SU-DHL-6 (cell line): ENCODE data around the gene KCNIP4.

Experiments used
- H2AFZ ChIP-seq: fragments of 200-600 bp; sonication (generic); 2 replicates; pipeline ENCODE4 v1.6.1; 2014; ENCODE audit warnings: low read depth, mild to moderate bottlenecking, moderate library complexity, mixed read lengths, antibody characterized with exemption, low read length; ENCODE audit not compliant: severe bottlenecking
- H3F3A ChIP-seq: fragments of 200-600 bp; shearing (Covaris generic); 2 replicates; pipeline ENCODE4 v1.6.0; 2016; ENCODE audit warnings: antibody characterized with exemption, mild to moderate bottlenecking; ENCODE audit not compliant: insufficient read depth
- H3K27ac ChIP-seq: fragments of 200-600 bp; sonication (generic); 2 replicates; pipeline ENCODE4 v1.5.1; 2016; ENCODE audit warnings: low read depth, mild to moderate bottlenecking, low read length, moderate library complexity, mixed read lengths
- H3K27me3 ChIP-seq: fragments of 200-600 bp; sonication (generic), shearing (Covaris generic); 2 replicates; pipeline ENCODE4 v1.6.0; 2014; ENCODE audit warnings: mild to moderate bottlenecking, low read length
- H3K36me3 ChIP-seq: fragments of 200-600 bp; sonication (generic); 2 replicates; pipeline ENCODE4 v1.6.1; 2014; ENCODE audit warnings: mild to moderate bottlenecking, low read length, mixed read lengths
- H3K4me2 ChIP-seq: fragments of 300-600, 200-600 bp; shearing (Covaris generic), sonication (generic); 2 replicates; pipeline ENCODE4 v1.6.0; 2014; ENCODE audit warnings: low read length, low read depth, mild to moderate bottlenecking; ENCODE audit not compliant: poor library complexity, severe bottlenecking
- H3K4me3 ChIP-seq: fragments of 200-600 bp; sonication (generic); 2 replicates; pipeline ENCODE4 v1.5.1; 2014; ENCODE audit warnings: antibody characterized with exemption, low read length, mild to moderate bottlenecking, mixed read lengths; ENCODE audit not compliant: insufficient read depth, poor library complexity, severe bottlenecking
- H3K79me2 ChIP-seq: fragments of 200-600 bp; sonication (generic); 2 replicates; pipeline ENCODE4 v1.6.1; 2014; ENCODE audit warnings: mild to moderate bottlenecking, low read length, moderate library complexity; ENCODE audit not compliant: insufficient read depth
- H3K9ac ChIP-seq: fragments of 200-600 bp; sonication (generic); 2 replicates; pipeline ENCODE4 v1.7.0; 2014; ENCODE audit warnings: mild to moderate bottlenecking, low read length
- H3K9me2 ChIP-seq: fragments of 200-600 bp; sonication (generic); replicated peaks from 2 replicates; pipeline ENCODE4 v1.6.1; 2014; ENCODE audit warnings: low read length; ENCODE audit not compliant: insufficient read depth
- H3K9me3 ChIP-seq: fragments of 200-600 bp; sonication (generic); 2 replicates; pipeline ENCODE4 v1.6.1; 2014; ENCODE audit warnings: low read length, mixed read lengths; ENCODE audit not compliant: insufficient read depth
- H4K20me1 ChIP-seq: fragments of 200-600 bp; sonication (generic); 2 replicates; pipeline ENCODE4 v1.6.1; 2014; ENCODE audit warnings: low read depth, mild to moderate bottlenecking, antibody characterized with exemption, low read length, moderate library complexity, mixed read lengths
- EZH2phosphoT487 ChIP-seq: fragments of 200-600 bp; sonication (generic), shearing (Covaris generic); conservative IDR thresholded peaks from 2 replicates; pipeline ENCODE4 v1.6.1; 2018; ENCODE audit warnings: mild to moderate bottlenecking, antibody characterized with exemption, low read length, moderate library complexity, mixed read lengths
- TF ChIP-seq, protein P1 (sequence below): fragments of 200-600 bp; sonication (generic); IDR thresholded peaks from one replicate; pipeline ENCODE4 v1.5.1; 2017; ENCODE audit warnings: antibody characterized with exemption, mild to moderate bottlenecking, low read length, moderate library complexity; ENCODE audit not compliant: insufficient read depth, poor library complexity, severe bottlenecking

The KCNIP4 gene

DNA sequence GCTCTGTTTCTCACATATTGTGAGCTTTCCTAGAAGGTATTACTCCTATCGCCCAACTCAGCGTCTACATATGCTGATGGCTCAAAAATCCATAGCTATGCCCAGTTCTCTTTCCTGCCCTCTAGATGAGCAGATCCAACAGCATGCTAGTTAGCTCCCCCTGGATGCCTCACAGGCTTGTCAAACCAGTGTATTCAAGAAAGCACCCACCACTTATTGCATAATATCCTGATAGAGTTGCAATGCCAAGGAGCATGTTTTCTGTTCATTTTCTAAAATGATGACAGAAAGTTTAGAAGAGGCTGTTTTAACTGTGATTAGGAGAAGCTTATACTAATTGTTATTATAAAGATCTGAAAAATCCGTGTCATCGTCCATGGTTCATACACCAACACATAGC is 1250.2 kb downstream of the KCNIP4 start:
- H3F3A ChIP-seq = 0 out of 2 replicates have a peak, but pooled peaks cover 4% of the 10 kb centered on the region
- no peak overlapping the region for H3K4me3 ChIP-seq
- H3K9me2 ChIP-seq = no peaks in the 10 kb centered on the region
- H3K9ac ChIP-seq = no peak overlapping the region
- H3K36me3 ChIP-seq = no peaks in the 10 kb centered on the region
- no peak overlapping the region for H3K27ac ChIP-seq
- H3K79me2 ChIP-seq = peaks cover 15% of the 10 kb centered on the region
- H2AFZ ChIP-seq = no peak overlapping the region
- TF ChIP-seq, protein P1, sequence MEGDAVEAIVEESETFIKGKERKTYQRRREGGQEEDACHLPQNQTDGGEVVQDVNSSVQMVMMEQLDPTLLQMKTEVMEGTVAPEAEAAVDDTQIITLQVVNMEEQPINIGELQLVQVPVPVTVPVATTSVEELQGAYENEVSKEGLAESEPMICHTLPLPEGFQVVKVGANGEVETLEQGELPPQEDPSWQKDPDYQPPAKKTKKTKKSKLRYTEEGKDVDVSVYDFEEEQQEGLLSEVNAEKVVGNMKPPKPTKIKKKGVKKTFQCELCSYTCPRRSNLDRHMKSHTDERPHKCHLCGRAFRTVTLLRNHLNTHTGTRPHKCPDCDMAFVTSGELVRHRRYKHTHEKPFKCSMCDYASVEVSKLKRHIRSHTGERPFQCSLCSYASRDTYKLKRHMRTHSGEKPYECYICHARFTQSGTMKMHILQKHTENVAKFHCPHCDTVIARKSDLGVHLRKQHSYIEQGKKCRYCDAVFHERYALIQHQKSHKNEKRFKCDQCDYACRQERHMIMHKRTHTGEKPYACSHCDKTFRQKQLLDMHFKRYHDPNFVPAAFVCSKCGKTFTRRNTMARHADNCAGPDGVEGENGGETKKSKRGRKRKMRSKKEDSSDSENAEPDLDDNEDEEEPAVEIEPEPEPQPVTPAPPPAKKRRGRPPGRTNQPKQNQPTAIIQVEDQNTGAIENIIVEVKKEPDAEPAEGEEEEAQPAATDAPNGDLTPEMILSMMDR = no peak
- TF ChIP-seq EZH2phosphoT487 = no peak
- no peaks in the 10 kb centered on the region for H3K9me3 ChIP-seq
- H4K20me1 ChIP-seq = no peaks in the 10 kb centered on the region
- H3K27me3 ChIP-seq = no peaks in the 10 kb centered on the region
- no peak overlapping the region for H3K4me2 ChIP-seq

DNA sequence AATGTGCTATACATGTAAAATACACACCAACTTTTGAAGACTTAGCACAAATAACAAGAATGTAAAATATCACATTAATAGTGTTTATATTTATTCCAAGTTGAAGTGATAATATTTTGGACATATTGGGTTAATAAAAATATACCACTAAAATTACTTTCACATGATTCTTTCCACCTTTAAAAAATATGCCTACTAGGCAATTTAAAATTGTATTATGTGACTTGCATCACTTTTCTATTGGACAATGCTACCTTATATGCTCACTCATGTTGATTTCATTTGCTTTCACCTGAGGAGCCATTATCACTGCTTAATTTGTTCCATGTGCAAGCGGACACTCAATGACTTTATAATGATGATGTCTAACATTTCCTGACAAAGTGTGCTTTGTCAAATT is 1251.8 kb downstream of the KCNIP4 start:
- Histone ChIP-seq H3K27me3 (no peaks in the 10 kb centered on the region), H3K9me2 (no peaks in the 10 kb centered on the region), H4K20me1 (no peaks in the 10 kb centered on the region), H3K79me2 (peaks cover 15% of the 10 kb centered on the region), H3K4me2 (no peak overlapping the region), H3K27ac (no peak overlapping the region), H3F3A (0 out of 2 replicates have a peak, but pooled peaks cover 4% of the 10 kb centered on the region), H3K36me3 (no peaks in the 10 kb centered on the region), H3K9ac (no peak overlapping the region), H3K9me3 (no peaks in the 10 kb centered on the region), H2AFZ (no peak overlapping the region), H3K4me3 (no peak overlapping the region)
- no peak for TF ChIP-seq EZH2phosphoT487
- TF ChIP-seq, protein P1 = no peak

DNA sequence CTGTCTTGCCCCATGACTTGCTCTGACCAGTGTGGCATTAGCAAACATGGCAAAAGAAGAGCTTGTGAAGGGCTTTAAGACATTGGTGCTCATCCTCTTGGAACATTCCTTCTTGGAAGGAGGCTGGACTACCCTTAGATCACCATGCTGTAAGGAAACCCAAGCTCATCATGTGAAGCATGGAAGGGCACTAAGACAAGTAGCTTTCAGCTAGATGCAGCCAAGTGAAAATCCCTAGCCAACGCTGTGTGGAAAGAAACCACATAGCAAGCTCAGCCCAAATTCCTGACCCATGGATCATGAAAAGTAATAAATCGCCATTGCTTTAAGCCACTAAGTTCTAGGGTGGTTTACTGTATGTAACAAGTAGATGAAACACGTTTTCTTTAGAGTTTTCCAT is 1260.7 kb downstream of the KCNIP4 start:
- H4K20me1 ChIP-seq = no peaks in the 10 kb centered on the region
- no peaks in the 10 kb centered on the region for H3K79me2 ChIP-seq
- H2AFZ ChIP-seq = no peak overlapping the region
- H3K27me3 ChIP-seq = no peaks in the 10 kb centered on the region
- no peaks in the 10 kb centered on the region for H3K9me2 ChIP-seq
- no peak for TF ChIP-seq EZH2phosphoT487
- TF ChIP-seq, protein P1 = no peak
- H3F3A ChIP-seq = no peaks in the 10 kb centered on the region
- H3K36me3 ChIP-seq = no peaks in the 10 kb centered on the region
- H3K4me2 ChIP-seq = no peak overlapping the region
- H3K9me3 ChIP-seq = no peaks in the 10 kb centered on the region
- H3K9ac ChIP-seq = no peak overlapping the region
- H3K4me3 ChIP-seq = no peak overlapping the region
- no peak overlapping the region for H3K27ac ChIP-seq
